Kidney (tissue), 14 donors: Measurements from ENCODE around the gene ELF3. TPM values are rescaled to one million over a fixed set of nuclear protein-coding genes. Genes with fewer than 3 reads are reported as not detected.

ENCODE experiments used
- DNase-seq, 5 donors: peaks; one replicate each; pipeline ENCODE4 v3.0.0-alpha.2; 2013 to 2020
- FAIRE-seq: peaks from 2 replicates; lab custom pipeline; 2012; peaks lifted over from hg19 to GRCh38; lab: Jason Lieb, UNC
- H3K27ac ChIP-seq, 2 donors: one replicate each; pipeline ENCODE4 v1.7.0; 2013; ENCODE audit warnings: low read depth in 2 of 2, low read length in 2 of 2, inconsistent platforms in 1 of 2
- H3K27me3 ChIP-seq: one replicate; pipeline ENCODE4 v1.7.1; 2013; ENCODE audit warnings: low read length, inconsistent platforms; ENCODE audit not compliant: control insufficient read depth, insufficient read depth
- H3K36me3 ChIP-seq, 3 donors: one replicate each; pipeline versions ENCODE4 v1.7.0 to v1.7.1; 2013; ENCODE audit warnings: low read length in 3 of 3, control low read depth in 1 of 3, inconsistent platforms in 1 of 3; ENCODE audit not compliant: insufficient read depth in 3 of 3, control insufficient read depth in 2 of 3
- H3K4me1 ChIP-seq, 3 donors: one replicate each; pipeline versions ENCODE4 v1.7.0 to v1.7.1; 2013; ENCODE audit warnings: low read length in 3 of 3, inconsistent platforms in 1 of 3, low read depth in 1 of 3; ENCODE audit not compliant: control insufficient read depth in 2 of 3, insufficient read depth in 2 of 3
- H3K4me3 ChIP-seq, 3 donors: one replicate each; pipeline versions ENCODE4 v1.7.0 to v1.8.1; 2013; ENCODE audit warnings: low read length in 3 of 3, control low read depth in 1 of 3, inconsistent platforms in 1 of 3
- H3K9ac ChIP-seq, 3 donors: one replicate each; pipeline versions ENCODE4 v1.7.0 to v1.7.1; 2013; ENCODE audit warnings: low read length in 3 of 3, control low read depth in 1 of 3, inconsistent platforms in 1 of 3
- H3K9me3 ChIP-seq, 3 donors: one replicate each; pipeline versions ENCODE4 v1.7.0 to v1.7.1; 2013; ENCODE audit warnings: low read length in 3 of 3, control low read depth in 1 of 3, inconsistent platforms in 1 of 3; ENCODE audit not compliant: control insufficient read depth in 2 of 3, insufficient read depth in 1 of 3
- intact Hi-C: fragments of 100-400 bp; cut with DNase I; formaldehyde crosslinking; loops from one replicate; pipeline ENCODE4 v1.11.1; 2022
- polyA plus RNA-seq: library from polyadenylated mRNA; stranded (reverse); fragments of 350-450 nt; fragmentation: Illumina TruSeq; extraction: RNeasy Lipid Tissue Mini Kit (QIAGEN cat#74804); gene quantifications from one replicate; pipeline ENCODE4 v1.2.3, GENCODE V29; 2014; ENCODE audit warnings: low read depth, low replicate concordance; ENCODE audit not compliant: insufficient read depth
- total RNA-seq: library from RNA; stranded (reverse); fragmentation: NEBNext Ultra II Directional; extraction: Animal tissue kit (Norgen Biotek cat#: 25700); gene quantifications from one replicate; pipeline ENCODE4 v1.2.1, GENCODE V29; 2021
- TF ChIP-seq, protein P1 (sequence below): IDR thresholded peaks from 3 replicates; pipeline ENCODE4 v1.5.1; 2012; ENCODE audit warnings: mild to moderate bottlenecking, moderate library complexity, borderline replicate concordance; ENCODE audit not compliant: insufficient read depth; ENCODE audit errors: extremely low read depth
- donor health status: control.
- donor health status: control.
- donor health status: control.
- donor health status: control.
- donor health status: control.
- donor health status: DM: yes; HTN: yes; CAD: no.
- donor health status: Normal renal cell carcinoma (clear cell type).

Gene ELF3
- total and polyA plus RNA-seq, 2 donors from 2014 or later, result 81.8 to 400 TPM

DNA sequence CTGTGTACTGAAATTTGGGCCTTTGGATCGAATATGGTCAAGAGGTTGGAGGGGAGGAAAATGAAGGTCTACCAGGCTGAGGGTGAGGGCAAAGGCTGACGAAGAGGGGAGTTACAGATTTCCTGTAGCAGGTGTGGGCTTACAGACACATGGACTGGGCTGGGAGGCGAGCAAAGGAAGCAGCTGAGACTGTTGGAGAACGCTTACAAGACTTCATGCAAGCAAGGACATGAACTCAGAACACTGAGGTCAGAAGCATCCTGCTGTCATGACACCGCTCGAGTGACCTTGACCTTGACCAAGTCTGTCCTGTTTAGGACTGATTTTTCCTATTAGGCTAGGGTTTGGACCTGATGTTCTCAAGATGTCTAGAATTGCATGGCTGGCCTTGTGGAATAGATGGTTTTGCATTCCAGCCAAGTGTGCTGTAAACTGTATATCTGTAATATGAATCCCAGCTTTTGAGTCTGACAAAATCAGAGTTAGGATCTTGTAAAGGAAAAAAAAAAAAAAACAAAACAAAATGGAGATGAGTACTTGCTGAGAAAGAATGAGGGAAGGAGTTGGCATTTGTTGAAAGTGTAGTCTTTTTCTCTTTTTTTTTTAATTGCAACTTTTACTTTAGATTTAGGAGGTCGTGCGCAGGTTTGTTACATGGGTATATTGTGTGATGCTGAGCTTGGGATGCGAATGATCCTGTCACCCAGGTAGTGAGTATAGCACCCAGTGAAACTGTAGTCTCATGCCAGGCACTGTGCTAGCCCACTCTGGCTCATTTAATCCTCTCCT, 5.8 kb downstream of the ELF3 start:
- Histone ChIP-seq H3K36me3 (peaks cover 0 to 25% (median 7%) of the 10 kb centered on the region in 3 donors), H3K9me3 (no peaks in the 10 kb centered on the region), H3K27ac (no peak overlapping the region), H3K4me3 (peak overlapping the region in 1 of 3 donors; percentile 15), H3K27me3 (no peaks in the 10 kb centered on the region), H3K9ac (no peak overlapping the region), H3K4me1 (peaks cover 0 to 15% (median 5%) of the 10 kb centered on the region in 3 donors)
- TF ChIP-seq, protein P1, sequence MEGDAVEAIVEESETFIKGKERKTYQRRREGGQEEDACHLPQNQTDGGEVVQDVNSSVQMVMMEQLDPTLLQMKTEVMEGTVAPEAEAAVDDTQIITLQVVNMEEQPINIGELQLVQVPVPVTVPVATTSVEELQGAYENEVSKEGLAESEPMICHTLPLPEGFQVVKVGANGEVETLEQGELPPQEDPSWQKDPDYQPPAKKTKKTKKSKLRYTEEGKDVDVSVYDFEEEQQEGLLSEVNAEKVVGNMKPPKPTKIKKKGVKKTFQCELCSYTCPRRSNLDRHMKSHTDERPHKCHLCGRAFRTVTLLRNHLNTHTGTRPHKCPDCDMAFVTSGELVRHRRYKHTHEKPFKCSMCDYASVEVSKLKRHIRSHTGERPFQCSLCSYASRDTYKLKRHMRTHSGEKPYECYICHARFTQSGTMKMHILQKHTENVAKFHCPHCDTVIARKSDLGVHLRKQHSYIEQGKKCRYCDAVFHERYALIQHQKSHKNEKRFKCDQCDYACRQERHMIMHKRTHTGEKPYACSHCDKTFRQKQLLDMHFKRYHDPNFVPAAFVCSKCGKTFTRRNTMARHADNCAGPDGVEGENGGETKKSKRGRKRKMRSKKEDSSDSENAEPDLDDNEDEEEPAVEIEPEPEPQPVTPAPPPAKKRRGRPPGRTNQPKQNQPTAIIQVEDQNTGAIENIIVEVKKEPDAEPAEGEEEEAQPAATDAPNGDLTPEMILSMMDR, result no peak
- no peak for FAIRE-seq
- peak in 1 of 5 donors; percentile 16 for DNase-seq
- intact Hi-C loops, result no loop called here

DNA sequence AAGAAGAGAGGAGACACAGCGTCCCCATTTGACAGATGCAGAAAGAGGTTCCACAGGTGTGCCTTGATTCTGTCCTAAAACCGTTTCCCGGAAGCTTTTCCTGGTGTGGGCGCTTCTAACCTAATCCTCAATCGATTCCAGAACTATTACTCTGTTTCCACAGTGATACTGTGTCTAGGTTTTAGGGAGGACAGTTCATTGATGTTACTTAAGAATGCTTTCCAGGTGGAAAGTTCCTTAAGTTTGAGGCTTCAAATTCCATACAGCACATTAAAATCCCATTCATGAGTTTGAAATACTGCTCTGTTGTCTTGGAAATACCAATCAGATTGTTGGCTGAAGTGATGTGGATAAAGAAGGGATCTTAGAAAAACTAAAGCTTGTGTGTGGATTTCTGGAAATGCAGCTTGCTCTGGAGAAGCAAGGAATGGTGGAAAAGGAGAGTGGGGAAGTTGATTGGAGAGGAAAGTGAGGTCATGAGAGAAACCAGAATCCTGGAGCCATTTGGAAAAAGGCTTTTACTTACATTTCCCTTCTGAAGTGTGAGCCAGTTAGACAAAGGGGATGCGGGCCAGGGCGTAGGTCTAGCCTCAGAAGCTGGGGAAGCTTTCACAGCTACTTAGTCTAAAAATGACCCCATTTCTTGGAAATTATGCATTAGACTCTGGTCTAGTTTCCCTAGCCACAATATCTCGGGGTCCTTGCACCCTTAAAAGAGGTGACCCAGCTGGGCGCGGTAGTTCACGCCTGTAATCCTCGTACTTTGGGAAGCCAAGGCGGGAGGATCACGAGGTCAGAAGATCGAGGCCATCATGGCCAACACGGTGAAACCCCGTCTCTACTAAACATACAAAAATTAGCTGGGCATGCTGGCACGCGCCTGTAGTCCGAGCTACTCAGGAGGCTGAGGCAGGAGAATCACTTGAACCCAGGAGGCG, 6.7 kb downstream of the ELF3 start:
- Histone ChIP-seq H3K9ac (no peak overlapping the region), H3K4me3 (no peak overlapping the region), H3K27me3 (no peaks in the 10 kb centered on the region), H3K36me3 (peaks cover 0 to 22% (median 7%) of the 10 kb centered on the region in 3 donors), H3K9me3 (no peaks in the 10 kb centered on the region), H3K4me1 (peaks cover 0 to 15% (median 5%) of the 10 kb centered on the region in 3 donors), H3K27ac (peak overlapping the region; percentile 9 to 53)
- TF ChIP-seq, protein P1, result no peak
- intact Hi-C loops, result no loop called here
- DNase-seq (peak in 1 of 5 donors; percentile 33), FAIRE-seq (no peak)

- peaks cover 2 to 20% (median 5%) of the 10 kb centered on the region in 3 donors for H3K4me1 ChIP-seq
- no peak overlapping the region for H3K9ac ChIP-seq
- H3K36me3 ChIP-seq, result peaks cover 0 to 20% (median 7%) of the 10 kb centered on the region in 3 donors
- no peaks in the 10 kb centered on the region for H3K9me3 ChIP-seq
- H3K27me3 ChIP-seq, result no peaks in the 10 kb centered on the region
- peak in 4 of 5 donors; percentile 26 to 82 (median 46) for DNase-seq
- TF ChIP-seq, protein P1, result no peak
- H3K27ac ChIP-seq, result peak overlapping the region; percentile 12 to 88
- intact Hi-C loops, result no loop called here
- no peak for FAIRE-seq
- no peak overlapping the region for H3K4me3 ChIP-seq
These were observed 7.5 kb downstream of the ELF3 start for GRCh38 chr1:202017749-202018467.
